ENCODE data around the gene SMO. TPM values are rescaled to one million over a fixed set of nuclear protein-coding genes. Genes with fewer than 3 reads are reported as not detected.

Gene SMO
- total and polyA plus RNA-seq, 9 of the 15 experiments (the other 6 are each of a cell fraction or from before 2014, with no cell fraction given): 0.05 to 0.13 (median 0.10) TPM; not detected in 5

GRCh38 chr7:129150199-129150996 lies 38.0 kb upstream of the SMO start (continued):
- TF ChIP-seq PRDM10 (IDR thresholded peaks at IDR 0.05; ENCODE audit: partially characterized antibody) (peak; percentile 61), SRSF1 (IDR thresholded peaks at IDR 0.05; ENCODE audit: low read depth, low read length) (no peak), PTTG1 (tag; IDR thresholded peaks at IDR 0.05; ENCODE audit: low read depth) (no peak), MECOM (CRISPR knock-in tag; IDR thresholded peaks at IDR 0.05) (no peak), TSC22D4 (tag; IDR thresholded peaks at IDR 0.05) (no peak), JUN (IDR thresholded peaks at IDR 0.05; ENCODE audit: borderline replicate concordance, low read depth, low read length) (no peak), JUN (CRISPR knock-in tag; IDR thresholded peaks at IDR 0.05; ENCODE audit: borderline replicate concordance) (no peak), MAFK (IDR thresholded peaks at IDR 0.05; ENCODE audit: low read length) (0 out of 2 replicates have a peak, but pooled peaks have one; percentile 42), NCOR1 (IDR thresholded peaks at IDR 0.05) (peak; percentile 98), MAFG (tag; conservative IDR thresholded peaks at IDR 0.05) (peak; percentile 90), TCF7L2 (IDR thresholded peaks at IDR 0.05; ENCODE audit: low read depth, low read length) (no peak), MLX (CRISPR knock-in tag; conservative IDR thresholded peaks at IDR 0.05) (no peak), CBX1 (IDR thresholded peaks at IDR 0.05; ENCODE audit: low read depth) (no peak), E2F3 (CRISPR knock-in tag; IDR thresholded peaks at IDR 0.05) (peak; percentile 82), BDP1 (IDR thresholded peaks at IDR 0.05; ENCODE audit: insufficient read depth, insufficient read length) (no peak), FOXA3 (CRISPR knock-in tag; conservative IDR thresholded peaks at IDR 0.05 in 1 of 2, IDR thresholded peaks at IDR 0.05 in 1 of 2) (peak in 1 of 2 experiments; percentile 36; a peak in 1 of 4 replicates), GATAD2A (IDR thresholded peaks at IDR 0.05) (0 out of 2 replicates have a peak, but pooled peaks have one; percentile 44)

All from K562 (cell line).